T-helper 2 cell (primary cell): ENCODE measurements around the gene ABHD1.
"Not testable (repeated sequence)": the region's sequence is repeated elsewhere in the genome, so short reads cannot be mapped to it uniquely, and the experiment has no call there.

Experiments
- DNase-seq, 5 experiments: peaks; one replicate each; pipeline versions ENCODE4 v3.0.0 to v3.0.0-alpha.2; 2012 to 2022

The ABHD1 gene

DNA sequence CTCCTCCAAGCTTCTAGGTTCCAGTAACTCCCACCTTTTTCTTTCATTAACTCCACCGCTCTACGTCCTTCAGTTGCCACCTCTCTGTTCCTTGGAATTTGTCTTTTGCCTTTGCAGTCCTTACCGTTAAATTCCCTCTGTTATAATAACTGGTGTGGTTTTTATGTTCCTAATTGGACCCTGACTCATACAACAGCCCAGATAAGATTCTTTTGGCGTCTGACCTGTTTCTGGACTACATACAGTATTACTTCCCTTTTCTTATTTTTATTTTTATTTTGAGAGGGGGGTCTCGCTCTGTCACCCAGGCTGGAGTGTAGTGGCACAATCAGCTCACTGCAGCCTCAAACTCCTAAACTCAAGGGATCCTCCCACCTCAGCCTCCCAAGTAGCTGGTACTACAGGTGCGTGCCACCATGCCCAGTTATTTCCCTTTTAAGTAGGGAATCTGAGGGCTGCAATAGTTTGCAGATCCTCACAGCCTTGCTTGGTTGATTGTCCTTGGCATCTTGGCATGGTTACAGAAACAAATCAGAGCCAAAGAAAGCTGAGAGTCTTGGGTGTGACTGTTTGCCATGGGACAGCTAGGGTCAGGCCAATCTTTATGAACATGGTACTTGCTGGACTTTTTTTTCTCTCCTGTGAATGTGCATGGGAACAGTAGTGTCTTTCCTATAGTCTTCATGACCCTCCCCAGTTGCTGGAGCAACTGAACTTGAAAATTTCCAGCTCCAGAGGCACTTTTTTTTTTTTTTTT lies 47.1 kb downstream of the ABHD1 start:
- DNase-seq: no peak

GRCh38 chr2:27171351-27171848 lies 47.8 kb downstream of the ABHD1 start:
- DNase-seq: no peak

DNA sequence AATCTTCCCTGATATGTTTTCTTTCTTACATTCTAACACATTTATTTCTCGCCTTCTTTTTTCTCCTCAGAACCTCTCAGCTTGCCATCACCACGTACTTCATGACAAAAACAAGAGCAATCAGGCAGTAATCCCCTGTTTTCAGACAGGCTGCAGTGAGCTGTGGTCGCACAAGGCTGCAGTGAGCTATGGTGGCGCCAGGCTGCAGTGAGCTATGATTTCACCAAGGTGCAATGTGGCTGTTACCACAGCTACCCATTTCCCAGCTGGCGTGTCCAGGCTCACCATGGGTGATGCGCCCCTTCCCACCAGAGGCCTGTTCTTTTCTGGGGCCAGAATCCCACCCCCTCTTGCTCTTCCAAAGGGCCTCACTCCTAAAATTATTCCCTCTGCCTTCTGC lies 51.0 kb downstream of the ABHD1 start:
- DNase-seq: no peak

GRCh38 chr2:27175330-27175729 lies 51.7 kb downstream of the ABHD1 start:
- no peak for DNase-seq

GRCh38 chr2:27175781-27176180 lies 52.2 kb downstream of the ABHD1 start:
- not testable (repeated sequence) for DNase-seq

- peak in 1 of 5 experiments; percentile 18 for DNase-seq
Observed at GRCh38 chr2:27177441-27178351, 54.1 kb downstream of the ABHD1 start.

DNA sequence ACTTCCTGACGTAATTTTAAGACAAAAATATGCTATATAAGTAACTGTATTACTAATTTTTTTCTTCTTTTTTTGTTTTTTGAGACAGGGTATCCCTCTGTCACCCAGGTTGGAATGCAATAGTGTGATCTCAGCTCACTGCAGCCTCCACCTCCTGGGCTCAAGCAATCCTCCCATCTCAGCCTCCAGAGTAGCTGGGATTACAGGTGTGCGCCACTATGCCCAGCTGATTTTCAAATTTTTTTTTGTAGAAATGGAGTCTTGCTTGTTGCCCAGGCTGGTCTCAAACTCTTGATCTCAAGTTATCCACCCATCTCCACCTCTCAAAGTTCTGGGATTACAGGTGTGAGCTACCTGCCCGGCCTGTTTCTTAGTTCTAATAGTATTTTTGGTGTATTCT lies 54.9 kb downstream of the ABHD1 start:
- no peak for DNase-seq

DNA sequence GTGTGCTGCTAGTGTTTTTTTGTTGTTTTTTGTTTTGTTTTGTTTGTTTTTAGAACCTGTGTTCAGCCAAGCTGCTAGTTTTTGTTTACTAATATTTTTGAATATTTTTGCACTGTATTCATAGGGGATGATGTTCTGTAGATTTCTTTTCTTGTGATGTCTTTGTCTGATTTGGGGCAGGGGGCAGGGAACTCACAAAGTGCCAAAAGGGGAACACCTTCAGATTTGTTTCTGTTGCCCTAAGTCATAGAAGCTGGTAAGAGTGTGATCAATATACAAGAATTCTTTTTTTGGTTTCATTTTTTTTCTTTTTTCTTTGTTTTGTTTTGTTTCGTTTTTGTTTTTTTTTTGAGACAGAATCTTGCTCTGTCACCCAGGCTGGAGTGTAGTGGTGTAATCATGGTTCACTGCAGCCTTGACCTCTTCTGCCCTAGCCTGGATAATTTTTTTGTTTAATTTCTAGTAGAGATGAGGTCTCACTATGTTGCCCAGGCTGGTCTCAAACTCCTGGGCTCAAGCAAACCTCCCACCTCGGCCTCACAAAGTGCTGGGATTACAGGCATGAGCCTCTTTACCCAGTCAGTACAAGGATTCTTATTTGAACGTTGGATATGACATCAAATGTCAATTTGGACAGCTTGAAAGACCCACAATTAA lies 55.9 kb downstream of the ABHD1 start:
- no peak for DNase-seq
